Measurements from ENCODE around the gene AFF3. TPM values are rescaled to one million over a fixed set of nuclear protein-coding genes. Genes with fewer than 3 reads are reported as not detected.

The AFF3 gene
- total RNA-seq, 1 experiment from 2014 or later = 0.22 TPM

GRCh38 chr2:99960790-99961189 is 181.6 kb downstream of the AFF3 start:
- no CpG with 5 or more reads among the region's 3 CpGs for WGBS (ENCODE audit: extremely low coverage, insufficient read length, low lambda C conversion rate)
- Histone ChIP-seq H3K9ac (ENCODE audit: extremely low read depth, insufficient read length, low read length) (no peak overlapping the region), H3K14ac (ENCODE audit: insufficient read depth, low read length) (peak overlapping the region; percentile 19; the same call in 1 of the 2 replicates), H4K5ac (ENCODE audit: insufficient read length, low read depth, low read length) (no peak overlapping the region), H3K4me2 (ENCODE audit: insufficient read depth, insufficient read length, low read length) (no peak overlapping the region), H3K27me3 (ENCODE audit: insufficient read depth, low read length) (no peaks in the 10 kb centered on the region), H3K79me2 (ENCODE audit: insufficient read depth, low read length) (no peaks in the 10 kb centered on the region), H2AFZ (ENCODE audit: low read length) (no peak overlapping the region), H2BK120ac (ENCODE audit: low read depth, low read length, poor library complexity, severe bottlenecking) (no peak overlapping the region), H3K56ac (ENCODE audit: insufficient read length, low read depth, low read length) (peak overlapping the region; percentile 2), H3K4ac (ENCODE audit: low read depth, low read length) (no peak overlapping the region), H4K8ac (replicated peaks; ENCODE audit: insufficient read length, low read depth, low read length) (no peak overlapping the region), H3K23me2 (ENCODE audit: insufficient read length, low read depth, low read length, poor library complexity, severe bottlenecking) (no peaks in the 10 kb centered on the region), H2BK20ac (ENCODE audit: low read depth, low read length, poor library complexity, severe bottlenecking) (no peak overlapping the region), H2BK12ac (ENCODE audit: insufficient read length, low read depth, low read length) (no peak overlapping the region), H4K91ac (ENCODE audit: insufficient read length, low read depth, low read length) (no peak overlapping the region), H4K20me1 (ENCODE audit: control insufficient read depth, insufficient read depth, insufficient read length) (no peaks in the 10 kb centered on the region), H3T11ph (ENCODE audit: low read length) (no peak overlapping the region), H3K79me1 (ENCODE audit: insufficient read depth, low read depth, low read length, poor library complexity, severe bottlenecking) (no peaks in the 10 kb centered on the region), H2BK5ac (ENCODE audit: insufficient read length, low read length) (no peak overlapping the region), H3K23ac (ENCODE audit: insufficient read length, low read depth, low read length) (no peak overlapping the region), H2BK15ac (ENCODE audit: low read depth, low read length) (no peak overlapping the region), H3K18ac (ENCODE audit: insufficient read length, low read depth, low read length) (no peak overlapping the region), H3K4me1 (ENCODE audit: insufficient read depth, low read length) (peaks cover 4% of the 10 kb centered on the region; the same call in 1 of the 2 replicates), H3K9me3 (ENCODE audit: control insufficient read depth, low read depth, low read length) (no peaks in the 10 kb centered on the region), H3K27ac (ENCODE audit: insufficient read length, low read depth, low read length) (no peak overlapping the region), H2AK5ac (ENCODE audit: insufficient read length, low read length) (no peak overlapping the region)
- 0 out of 7 replicates have a peak overlapping the region, but pooled peaks of 1 of the 3 experiments have one; percentile 17 for H3K27ac Mint-ChIP-seq
- no peaks in the 10 kb centered on the region for H3K9me3 Mint-ChIP-seq
- H3K4me1 Mint-ChIP-seq = peaks cover 11 to 13% of the 10 kb centered on the region in 2 experiments
- TF ChIP-seq CTCF (conservative IDR thresholded peaks at IDR 0.05) = no peak
- peaks cover 5% of the 10 kb centered on the region; the same call in 1 of the 2 replicates for H3K27me3 Mint-ChIP-seq (ENCODE audit: low read depth)
- DNase-seq = no peak
- H3K4me3 Mint-ChIP-seq = no peak overlapping the region
- H3K36me3 Mint-ChIP-seq (ENCODE audit: insufficient read depth in 1 of 3, low read depth in 3 of 3) = no peaks in the 10 kb centered on the region
